Panc1 (cell line): ENCODE results near the gene TMEM121. TPM values are rescaled to one million over a fixed set of nuclear protein-coding genes. Genes with fewer than 3 reads are reported as not detected.

Experiments
- ATAC-seq: fragments of 200-7000 bp; cut with Tn5 transposase; 2 replicates; pipeline ENCODE4 v1.9.1; 2020; ENCODE audit warnings: mild to moderate bottlenecking, moderate library complexity
- BruUV-seq: library from RNA; stranded (reverse); fragments of 400-500 nt; replicated peaks from 2 replicates; lab custom pipeline; 2021; lab: Mats Ljungman, UMichigan
- CTCF ChIA-PET: fragments of 300-600 bp; sonication (Branson Sonifier 250); formaldehyde crosslinking; loops from one replicate; lab custom pipeline; 2022; ENCODE audit warnings: antibody characterized with exemption; lab: Charles Lee
- POLR2A ChIA-PET: fragments of 300-600 bp; sonication (Branson Sonifier 250); formaldehyde crosslinking; loops from one replicate; lab custom pipeline; 2022; ENCODE audit warnings: antibody characterized with exemption; lab: Charles Lee
- DNase-seq: peaks from one replicate; pipeline ENCODE4 v3.0.0-alpha.2; 2010; ENCODE audit warnings: low read depth, low spot score
- H3K27ac ChIP-seq: 2 replicates; pipeline ENCODE4 v1.5.1; 2011; ENCODE audit warnings: mild to moderate bottlenecking, low read length, inconsistent platforms
- H3K27me3 ChIP-seq: fragments of 200-500 bp; sonication (Bioruptor generic); 2 replicates; pipeline ENCODE4 v1.6.0; 2014; ENCODE audit warnings: low read length, inconsistent platforms; ENCODE audit not compliant: control insufficient read depth, insufficient read depth
- H3K36me3 ChIP-seq: fragments of 200-500 bp; sonication (Bioruptor generic); 2 replicates; pipeline ENCODE4 v1.5.1; 2014; ENCODE audit warnings: inconsistent platforms, mild to moderate bottlenecking, low read length, moderate library complexity; ENCODE audit not compliant: control insufficient read depth, insufficient read depth
- H3K4me1 ChIP-seq: 2 replicates; pipeline ENCODE4 v1.5.1; 2011; ENCODE audit warnings: inconsistent platforms, mild to moderate bottlenecking, low read length, moderate library complexity; ENCODE audit not compliant: control insufficient read depth, insufficient read depth
- H3K4me3 ChIP-seq, 2 experiments: 2 replicates each; pipeline ENCODE4 v1.5.1; 2011 to 2012; ENCODE audit warnings: low read depth in 2 of 2, low read length in 2 of 2, mild to moderate bottlenecking in 2 of 2, inconsistent platforms in 1 of 2, moderate library complexity in 1 of 2
- H3K9me3 ChIP-seq: fragments of 200-500 bp; sonication (Bioruptor generic); 2 replicates; pipeline ENCODE4 v1.5.1; 2014; ENCODE audit warnings: low read depth, mild to moderate bottlenecking, inconsistent platforms, low read length, moderate library complexity; ENCODE audit not compliant: control insufficient read depth, insufficient read depth
- CTCF ChIP-seq: fragments of 450-650 bp; IDR thresholded peaks from 2 replicates; pipeline ENCODE4 v1.5.1; 2017; ENCODE audit warnings: mild to moderate bottlenecking
- POLR2AphosphoS5 ChIP-seq: IDR thresholded peaks from 2 replicates; pipeline ENCODE4 v1.6.1; 2012; ENCODE audit warnings: mild to moderate bottlenecking, low read depth, low read length, moderate library complexity
- SIN3A ChIP-seq: IDR thresholded peaks from 2 replicates; pipeline ENCODE4 v1.6.1; 2012; ENCODE audit warnings: low read depth, mild to moderate bottlenecking, low read length, moderate library complexity, borderline replicate concordance; ENCODE audit not compliant: insufficient read depth
- TCF7L2 ChIP-seq: IDR thresholded peaks from 2 replicates; pipeline ENCODE4 v1.6.1; 2011; ENCODE audit warnings: mild to moderate bottlenecking, low read depth, low read length, inconsistent platforms
- in situ Hi-C: cut with HindIII; loops from 2 replicates; pipeline ENCODE4 v1.10.0; 2016; ENCODE audit warnings: low sequenced_read_pairs, low pct_unique_long_range_greater_than_20kb
- intact Hi-C: fragments of 100-400 bp; cut with micrococcal nuclease; formaldehyde crosslinking; loops from one replicate; pipeline ENCODE4 v1.10.0; 2022; ENCODE audit not compliant: unreplicated experiment
- total RNA-seq: library from RNA; stranded (reverse); gene quantifications from one replicate; pipeline ENCODE4 v1.2.1, GENCODE V29; 2021; ENCODE audit not compliant: unreplicated experiment
- TF ChIP-seq, protein P1 (sequence below), 2 experiments: IDR thresholded peaks; 2 replicates each; pipeline ENCODE4 v1.6.1; 2011 to 2012; ENCODE audit warnings: low read depth in 2 of 2, control low read depth in 1 of 2, low read length in 1 of 2, mild to moderate bottlenecking in 1 of 2, moderate library complexity in 1 of 2; ENCODE audit not compliant: insufficient read depth in 1 of 2

Gene TMEM121
- total RNA-seq, 1 experiment from 2014 or later: 4.6 TPM

DNA sequence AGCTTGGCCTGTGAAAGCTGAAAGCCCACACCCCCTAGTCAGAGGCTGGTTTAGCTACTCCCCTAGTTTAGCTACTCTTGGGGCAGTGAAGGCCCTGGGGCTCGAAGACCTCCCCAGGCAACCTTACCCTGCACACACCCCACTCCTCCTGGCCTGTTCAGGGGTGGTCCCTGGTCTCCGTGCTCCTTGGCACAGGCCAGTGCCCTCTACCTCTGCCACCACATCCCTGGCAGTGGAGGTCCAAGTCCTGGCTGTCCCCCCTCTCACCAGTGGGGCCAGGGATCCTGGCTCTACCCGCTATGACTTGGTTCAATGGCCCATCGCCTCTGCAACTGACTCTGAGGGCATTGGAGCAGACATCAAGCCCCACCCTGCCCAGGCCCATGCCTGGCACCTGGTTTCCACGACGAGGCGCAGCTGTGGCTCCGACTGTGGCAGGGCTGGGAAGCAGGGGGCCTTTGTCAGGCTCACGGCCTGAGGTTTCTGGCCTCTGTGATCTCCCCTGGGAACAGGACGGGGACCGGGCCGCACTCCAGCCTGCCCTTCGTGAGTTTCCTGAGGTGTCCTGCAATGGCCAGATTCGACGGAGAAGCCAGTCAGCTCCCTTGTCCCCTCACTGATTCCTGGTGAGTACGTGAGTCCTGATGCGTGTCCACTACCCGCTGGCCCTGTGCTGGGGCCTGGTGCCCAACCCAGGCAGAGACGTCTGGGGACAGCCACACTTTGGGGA is 5.7 kb downstream of the TMEM121 start:
- ATAC-seq: no peak
- in situ Hi-C loops: no loop called here

GRCh38 chr14:105532735-105533141 is 6.4 kb downstream of the TMEM121 start:
- no peaks in the 10 kb centered on the region for H3K4me1 ChIP-seq
- in situ Hi-C loops (no loop called here), intact Hi-C loops (no loop called here)
- ChIA-PET POLR2A (interaction anchor here (0.7 kb wide), 1 partner anchor 80 kb away, joined by 3 read pairs; no protein-coding TSS in a partner anchor), CTCF (interaction anchor here (0.7 kb wide), 1 partner anchor 14 kb away, joined by 3 read pairs; no protein-coding TSS in a partner anchor)
- no peaks in the 10 kb centered on the region for H3K36me3 ChIP-seq
- H3K4me3 ChIP-seq: no peak overlapping the region
- no peaks in the 10 kb centered on the region for H3K27me3 ChIP-seq
- TF ChIP-seq, protein P1, sequence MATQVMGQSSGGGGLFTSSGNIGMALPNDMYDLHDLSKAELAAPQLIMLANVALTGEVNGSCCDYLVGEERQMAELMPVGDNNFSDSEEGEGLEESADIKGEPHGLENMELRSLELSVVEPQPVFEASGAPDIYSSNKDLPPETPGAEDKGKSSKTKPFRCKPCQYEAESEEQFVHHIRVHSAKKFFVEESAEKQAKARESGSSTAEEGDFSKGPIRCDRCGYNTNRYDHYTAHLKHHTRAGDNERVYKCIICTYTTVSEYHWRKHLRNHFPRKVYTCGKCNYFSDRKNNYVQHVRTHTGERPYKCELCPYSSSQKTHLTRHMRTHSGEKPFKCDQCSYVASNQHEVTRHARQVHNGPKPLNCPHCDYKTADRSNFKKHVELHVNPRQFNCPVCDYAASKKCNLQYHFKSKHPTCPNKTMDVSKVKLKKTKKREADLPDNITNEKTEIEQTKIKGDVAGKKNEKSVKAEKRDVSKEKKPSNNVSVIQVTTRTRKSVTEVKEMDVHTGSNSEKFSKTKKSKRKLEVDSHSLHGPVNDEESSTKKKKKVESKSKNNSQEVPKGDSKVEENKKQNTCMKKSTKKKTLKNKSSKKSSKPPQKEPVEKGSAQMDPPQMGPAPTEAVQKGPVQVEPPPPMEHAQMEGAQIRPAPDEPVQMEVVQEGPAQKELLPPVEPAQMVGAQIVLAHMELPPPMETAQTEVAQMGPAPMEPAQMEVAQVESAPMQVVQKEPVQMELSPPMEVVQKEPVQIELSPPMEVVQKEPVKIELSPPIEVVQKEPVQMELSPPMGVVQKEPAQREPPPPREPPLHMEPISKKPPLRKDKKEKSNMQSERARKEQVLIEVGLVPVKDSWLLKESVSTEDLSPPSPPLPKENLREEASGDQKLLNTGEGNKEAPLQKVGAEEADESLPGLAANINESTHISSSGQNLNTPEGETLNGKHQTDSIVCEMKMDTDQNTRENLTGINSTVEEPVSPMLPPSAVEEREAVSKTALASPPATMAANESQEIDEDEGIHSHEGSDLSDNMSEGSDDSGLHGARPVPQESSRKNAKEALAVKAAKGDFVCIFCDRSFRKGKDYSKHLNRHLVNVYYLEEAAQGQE (IDR thresholded peaks at IDR 0.05; ENCODE audit: insufficient read depth in 1 of 2, low read depth in 2 of 2, low read length in 1 of 2): no peak
- no peak for TF ChIP-seq POLR2AphosphoS5
- TF ChIP-seq TCF7L2: no peak
- no peak for TF ChIP-seq SIN3A
- TF ChIP-seq CTCF: peak; percentile 72
- DNase-seq: no peak
- BruUV-seq: no TSS peak
- H3K27ac ChIP-seq: no peak overlapping the region
- H3K9me3 ChIP-seq: no peaks in the 10 kb centered on the region
- ATAC-seq: peak; percentile 43

More for the DNA sequence above, 5.7 kb downstream of the TMEM121 start:
- H3K36me3 ChIP-seq: no peaks in the 10 kb centered on the region
- H3K9me3 ChIP-seq: no peaks in the 10 kb centered on the region
- ChIA-PET POLR2A (interaction anchor here (0.7 kb wide), 1 partner anchor 79 kb away, joined by 3 read pairs; no protein-coding TSS in a partner anchor), CTCF (no interaction called here)
- no peak for DNase-seq
- H3K27ac ChIP-seq: no peak overlapping the region
- BruUV-seq: no TSS peak
- H3K4me1 ChIP-seq: no peaks in the 10 kb centered on the region
- intact Hi-C loops: no loop called here
- H3K4me3 ChIP-seq: no peak overlapping the region
- no peak for TF ChIP-seq POLR2AphosphoS5
- no peak for TF ChIP-seq SIN3A
- TF ChIP-seq, protein P1 (IDR thresholded peaks at IDR 0.05; ENCODE audit: insufficient read depth in 1 of 2, low read depth in 2 of 2, low read length in 1 of 2): no peak
- no peak for TF ChIP-seq TCF7L2
- TF ChIP-seq CTCF: no peak
- H3K27me3 ChIP-seq: no peaks in the 10 kb centered on the region
